B cell (primary cell): Measurements from ENCODE around the gene ZNF254. TPM values are rescaled to one million over a fixed set of nuclear protein-coding genes. Genes with fewer than 3 reads are reported as not detected.

Source experiments
- ATAC-seq: fragments of 200-7000 bp; cut with Tn5 transposase; one replicate; pipeline ENCODE4 v1.10.0; 2021; ENCODE audit warnings: low read depth, mild to moderate bottlenecking, moderate number of reproducible peaks, moderate library complexity
- CTCF ChIA-PET: fragments of 350-600 bp; sonication (Branson Sonifier 250); formaldehyde crosslinking; loops from one replicate; lab custom pipeline; 2021; ENCODE audit warnings: antibody characterized with exemption, inconsistent platforms; lab: Charles Lee
- POLR2A ChIA-PET: fragments of 350-600 bp; sonication (Branson Sonifier 250); formaldehyde crosslinking; loops from one replicate; lab custom pipeline; 2021; ENCODE audit warnings: antibody characterized with exemption; lab: Charles Lee
- DNase-seq: peaks from one replicate; pipeline ENCODE4 v3.0.0; 2013
- H2AFZ ChIP-seq: 2 replicates; pipeline ENCODE4 v1.6.1; 2012; ENCODE audit warnings: mild to moderate bottlenecking, low read depth, low read length; ENCODE audit not compliant: insufficient read depth, poor library complexity, severe bottlenecking
- H3K27ac ChIP-seq, 2 donors: 1 replicate in 1 of 2; 2 replicates in 1 of 2; pipeline ENCODE4 v1.5.1; 2012 to 2013; ENCODE audit warnings: low read length in 2 of 2, mild to moderate bottlenecking in 2 of 2, moderate library complexity in 1 of 2
- H3K27me3 ChIP-seq, 4 experiments: fragments of 200-600 bp in 1 of 4; sonication (generic) in 1 of 4; replicated peaks in 1 of 4; 1 replicate in 2 of 4; 2 replicates in 2 of 4; pipeline versions ENCODE4 v1.6.1 to v1.7.0; 2013 to 2016; ENCODE audit warnings: low read length in 3 of 4, mild to moderate bottlenecking in 2 of 4, mixed read lengths in 1 of 4, moderate library complexity in 1 of 4; ENCODE audit not compliant: insufficient read depth in 4 of 4, control insufficient read depth in 3 of 4; ENCODE audit errors: control extremely low read depth in 1 of 4
- H3K36me3 ChIP-seq, 2 experiments: replicated peaks in 1 of 2; 1 replicate in 1 of 2; 2 replicates in 1 of 2; pipeline versions ENCODE4 v1.6.1 to v1.7.1; 2013; ENCODE audit warnings: low read length in 1 of 2; ENCODE audit not compliant: insufficient read depth in 2 of 2, control insufficient read depth in 1 of 2; ENCODE audit errors: control extremely low read depth in 1 of 2, extremely low read depth in 1 of 2
- H3K4me1 ChIP-seq, 2 donors: fragments of 200-600 bp in 1 of 2; sonication (generic) in 1 of 2; 1 replicate in 1 of 2; 2 replicates in 1 of 2; pipeline versions ENCODE4 v1.5.1 to v1.6.1; 2013 to 2017; ENCODE audit warnings: low read length in 2 of 2; ENCODE audit not compliant: control insufficient read depth in 2 of 2, insufficient read depth in 2 of 2
- H3K4me2 ChIP-seq: replicated peaks from 2 replicates; pipeline ENCODE3; 2012; ENCODE audit warnings: mild to moderate bottlenecking, low read depth, low read length; ENCODE audit not compliant: poor library complexity, severe bottlenecking
- H3K4me3 ChIP-seq, 5 experiments: fragments of 200-600 bp in 1 of 5; sonication (generic) in 1 of 5; 1 replicate in 3 of 5; 2 replicates in 2 of 5; pipeline versions ENCODE4 v1.5.1 to v1.7.0; 2011 to 2016; ENCODE audit warnings: low read length in 4 of 5, mild to moderate bottlenecking in 4 of 5, low read depth in 2 of 5, control low read depth in 1 of 5, moderate library complexity in 1 of 5; ENCODE audit not compliant: insufficient read depth in 1 of 5; ENCODE audit errors: control extremely low read depth in 1 of 5, extremely low read depth in 1 of 5
- H3K79me2 ChIP-seq: fragments of 200-600 bp; sonication (generic); one replicate; pipeline ENCODE4 v1.6.0; 2016; ENCODE audit warnings: low read length; ENCODE audit not compliant: control insufficient read depth, insufficient read depth
- H3K9ac ChIP-seq: fragments of 200-600 bp; sonication (generic); 2 replicates; pipeline ENCODE4 v1.6.1; 2017; ENCODE audit warnings: mild to moderate bottlenecking, low read length, moderate library complexity
- H3K9me3 ChIP-seq, 3 donors: one replicate each; pipeline versions ENCODE4 v1.6.1 to v1.7.1; 2013; ENCODE audit warnings: low read length in 2 of 3; ENCODE audit not compliant: control insufficient read depth in 2 of 3, insufficient read depth in 1 of 3; ENCODE audit errors: control extremely low read depth in 1 of 3
- H4K20me1 ChIP-seq: 2 replicates; pipeline ENCODE4 v1.6.0; 2012; ENCODE audit warnings: mild to moderate bottlenecking, low read length; ENCODE audit not compliant: insufficient read depth, control insufficient read depth, poor library complexity, severe bottlenecking
- H3K27ac Mint-ChIP-seq: one replicate; pipeline ENCODE4 v1.8.0; 2021; ENCODE audit warnings: mixed read lengths
- H3K27me3 Mint-ChIP-seq: one replicate; pipeline ENCODE4 v1.8.0; 2021; ENCODE audit warnings: mixed read lengths
- H3K4me1 Mint-ChIP-seq: one replicate; pipeline ENCODE4 v1.8.0; 2021; ENCODE audit warnings: mixed read lengths
- H3K4me3 Mint-ChIP-seq: one replicate; pipeline ENCODE4 v1.8.0; 2021; ENCODE audit warnings: mixed read lengths
- H3K9me3 Mint-ChIP-seq: one replicate; pipeline ENCODE4 v1.8.0; 2022; ENCODE audit warnings: mixed read lengths; ENCODE audit not compliant: insufficient read depth
- CTCF ChIP-seq: fragments of 200-600 bp; IDR thresholded peaks from one replicate; pipeline ENCODE4 v1.8.0; 2022; ENCODE audit warnings: antibody characterized with exemption, mild to moderate bottlenecking
- EZH2 ChIP-seq: IDR thresholded peaks from 2 replicates; pipeline ENCODE4 v1.6.1; 2012; ENCODE audit warnings: borderline replicate concordance, low read depth, mild to moderate bottlenecking, moderate library complexity, low read length; ENCODE audit not compliant: insufficient read depth, poor library complexity, severe bottlenecking
- WGBS: methylation state at CpG from one replicate; pipeline ENCODE4 v1.1.5; 2013; ENCODE audit warnings: missing lambda C conversion rate; ENCODE audit not compliant: insufficient coverage; 5-methylcytosine and 5-hydroxymethylcytosine counted together
- intact Hi-C: fragments of 100-400 bp; cut with micrococcal nuclease; formaldehyde crosslinking; loops from one replicate; pipeline ENCODE4 v1.10.0; 2022
- polyA plus RNA-seq: library from polyadenylated mRNA; depleted of rRNA; stranded (reverse); fragments of >200 nt; gene quantifications from 2 replicates; pipeline ENCODE4 v1.2.3, GENCODE V29; 2012
- total RNA-seq, 2 donors: library from RNA; stranded (reverse); fragments of 120-200 nt in 1 of 2; gene quantifications; 1 replicate in 1 of 2; 2 replicates in 1 of 2; pipeline versions ENCODE4 v1.2.3 to v1.2.4, GENCODE V29; 2013 to 2022

ZNF254 gene
- total and polyA plus RNA-seq, 2 donors (not counting 1 experiment from before 2014, with no cell fraction given), result 4.2 to 28.8 TPM

- H3K4me1 ChIP-seq, result no peaks in the 10 kb centered on the region
- Mint-ChIP-seq H3K4me3 (no peak overlapping the region), H3K27me3 (no peaks in the 10 kb centered on the region), H3K27ac (no peak overlapping the region), H3K4me1 (no peaks in the 10 kb centered on the region), H3K9me3 (no peaks in the 10 kb centered on the region)
- H3K36me3 ChIP-seq, result peaks cover 3 to 35% of the 10 kb centered on the region in 2 experiments
- H4K20me1 ChIP-seq, result no peaks in the 10 kb centered on the region
- TF ChIP-seq EZH2 (no peak), CTCF (no peak)
- no peak for ATAC-seq
- CTCF ChIA-PET, result no interaction called here
- H3K9me3 ChIP-seq, result no peaks in the 10 kb centered on the region
- WGBS, result 67% methylated on average over 1 of the region's 1 CpG
- no peaks in the 10 kb centered on the region for H3K27me3 ChIP-seq
- no peak overlapping the region for H3K4me2 ChIP-seq
- no peak for DNase-seq
- H3K27ac ChIP-seq, result no peak overlapping the region
- no peak overlapping the region for H3K9ac ChIP-seq
- no peak overlapping the region for H2AFZ ChIP-seq
- POLR2A ChIA-PET, result no interaction called here
- H3K79me2 ChIP-seq, result no peaks in the 10 kb centered on the region
- H3K4me3 ChIP-seq, result no peak overlapping the region
- intact Hi-C loops, result no loop called here
Measured at GRCh38 chr19:24065243-24065642, 21.7 kb upstream of the ZNF254 start.

- no peaks in the 10 kb centered on the region for H3K9me3 Mint-ChIP-seq
- H3K27ac ChIP-seq, result no peak overlapping the region
- no peak for DNase-seq
- no peaks in the 10 kb centered on the region for H3K9me3 ChIP-seq
- no peaks in the 10 kb centered on the region for H3K27me3 ChIP-seq
- ChIA-PET CTCF (no interaction called here), POLR2A (no interaction called here)
- no peaks in the 10 kb centered on the region for H3K79me2 ChIP-seq
- no peaks in the 10 kb centered on the region for H3K27me3 Mint-ChIP-seq
- no peaks in the 10 kb centered on the region for H3K4me1 ChIP-seq
- H3K4me1 Mint-ChIP-seq, result no peaks in the 10 kb centered on the region
- no peak for ATAC-seq
- no peak overlapping the region for H3K4me2 ChIP-seq
- peaks cover 3 to 31% of the 10 kb centered on the region in 2 experiments for H3K36me3 ChIP-seq
- no peak overlapping the region for H2AFZ ChIP-seq
- H3K4me3 Mint-ChIP-seq, result no peak overlapping the region
- no peak overlapping the region for H3K4me3 ChIP-seq
- H4K20me1 ChIP-seq, result no peaks in the 10 kb centered on the region
- H3K27ac Mint-ChIP-seq, result no peak overlapping the region
- H3K9ac ChIP-seq, result no peak overlapping the region
- no CpG with 5 or more reads among the region's 1 CpG for WGBS
- intact Hi-C loops, result no loop called here
- TF ChIP-seq EZH2 (no peak), CTCF (no peak)
Measured at GRCh38 chr19:24065865-24066604, 21.0 kb upstream of the ZNF254 start.
